COLO829 (cell line): Measurements from ENCODE around the gene SLC9A5.
A peak's percentile ranks its signal among the peaks of the same experiment; 100 is the strongest.

ENCODE experiments used
- DNase-seq: peaks from one replicate; pipeline ENCODE4 v3.0.0; 2012; ENCODE audit warnings: low spot score

Gene SLC9A5

GRCh38 chr16:67281536-67282446, 33.0 kb downstream of the SLC9A5 start:
- no peak for DNase-seq

GRCh38 chr16:67282447-67282805, 33.6 kb downstream of the SLC9A5 start:
- DNase-seq, result no peak

- no peak for DNase-seq
Observed at GRCh38 chr16:67283039-67283825, 34.5 kb downstream of the SLC9A5 start.

DNA sequence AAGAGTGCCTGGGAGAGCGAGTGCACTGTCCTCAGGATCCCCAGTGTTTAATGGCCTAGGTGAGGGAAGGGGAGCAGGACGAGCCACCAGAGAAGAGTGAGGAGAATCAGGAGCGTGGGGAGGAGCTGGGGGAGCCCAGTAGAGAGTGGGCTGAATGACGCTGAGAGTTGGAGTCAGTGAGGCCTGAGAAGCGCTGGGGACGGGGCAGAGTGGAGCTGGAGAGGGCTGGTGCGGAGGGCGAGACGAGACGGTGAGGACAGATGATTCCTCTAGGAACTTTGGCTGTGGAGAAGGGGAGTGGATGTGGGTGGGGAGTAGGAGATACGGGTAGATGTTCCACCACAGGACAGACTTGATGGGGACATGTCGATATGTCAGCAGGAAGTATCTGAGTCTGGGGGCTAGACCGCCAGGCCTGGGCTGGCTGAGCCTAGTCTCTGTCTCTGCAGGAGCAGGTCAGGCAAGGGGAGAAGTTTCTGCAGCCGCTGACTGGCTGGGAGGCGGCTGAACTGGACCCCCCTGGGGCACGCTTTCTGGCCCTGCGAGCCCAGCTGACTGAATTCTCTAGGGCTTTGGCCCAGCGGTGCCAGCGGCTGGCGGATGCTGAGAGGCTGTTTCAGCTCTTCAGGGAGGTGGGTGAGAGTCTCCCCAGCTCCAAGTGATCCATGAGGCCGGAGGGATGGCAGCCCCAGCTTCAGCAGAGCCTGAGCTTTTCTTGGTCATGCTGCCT, 35.2 kb downstream of the SLC9A5 start:
- no peak for DNase-seq

DNA sequence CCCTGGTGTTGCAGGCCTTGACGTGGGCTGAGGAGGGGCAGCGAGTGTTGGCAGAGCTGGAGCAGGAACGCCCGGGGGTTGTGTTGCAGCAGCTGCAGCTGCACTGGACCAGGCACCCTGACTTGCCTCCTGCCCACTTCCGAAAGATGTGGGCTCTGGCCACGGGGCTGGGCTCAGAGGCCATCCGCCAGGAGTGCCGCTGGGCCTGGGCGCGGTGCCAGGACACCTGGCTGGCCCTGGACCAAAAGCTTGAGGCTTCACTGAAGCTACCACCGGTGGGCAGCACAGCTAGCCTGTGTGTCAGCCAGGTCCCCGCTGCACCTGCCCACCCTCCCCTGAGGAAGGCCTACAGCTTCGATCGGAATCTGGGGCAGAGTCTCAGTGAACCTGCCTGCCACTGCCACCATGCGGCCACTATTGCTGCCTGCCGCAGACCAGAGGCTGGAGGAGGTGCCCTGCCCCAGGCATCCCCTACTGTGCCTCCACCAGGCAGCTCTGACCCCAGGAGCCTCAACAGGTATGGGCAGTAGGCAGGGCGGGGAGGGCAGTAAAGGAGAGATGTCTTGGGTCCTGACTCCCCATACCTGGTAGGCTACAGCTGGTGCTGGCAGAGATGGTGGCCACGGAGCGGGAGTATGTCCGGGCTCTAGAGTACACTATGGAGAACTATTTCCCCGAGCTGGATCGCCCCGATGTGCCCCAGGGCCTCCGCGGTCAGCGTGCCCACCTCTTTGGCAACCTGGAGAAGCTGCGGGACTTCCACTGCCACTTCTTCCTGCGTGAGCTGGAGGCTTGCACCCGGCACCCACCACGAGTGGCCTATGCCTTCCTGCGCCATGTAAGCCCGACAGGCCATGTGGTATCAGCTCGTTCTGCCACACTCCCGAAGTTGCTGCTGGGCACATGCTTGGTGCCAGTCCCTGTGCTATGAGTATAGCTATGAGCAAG, 36.2 kb downstream of the SLC9A5 start:
- DNase-seq, result no peak

DNA sequence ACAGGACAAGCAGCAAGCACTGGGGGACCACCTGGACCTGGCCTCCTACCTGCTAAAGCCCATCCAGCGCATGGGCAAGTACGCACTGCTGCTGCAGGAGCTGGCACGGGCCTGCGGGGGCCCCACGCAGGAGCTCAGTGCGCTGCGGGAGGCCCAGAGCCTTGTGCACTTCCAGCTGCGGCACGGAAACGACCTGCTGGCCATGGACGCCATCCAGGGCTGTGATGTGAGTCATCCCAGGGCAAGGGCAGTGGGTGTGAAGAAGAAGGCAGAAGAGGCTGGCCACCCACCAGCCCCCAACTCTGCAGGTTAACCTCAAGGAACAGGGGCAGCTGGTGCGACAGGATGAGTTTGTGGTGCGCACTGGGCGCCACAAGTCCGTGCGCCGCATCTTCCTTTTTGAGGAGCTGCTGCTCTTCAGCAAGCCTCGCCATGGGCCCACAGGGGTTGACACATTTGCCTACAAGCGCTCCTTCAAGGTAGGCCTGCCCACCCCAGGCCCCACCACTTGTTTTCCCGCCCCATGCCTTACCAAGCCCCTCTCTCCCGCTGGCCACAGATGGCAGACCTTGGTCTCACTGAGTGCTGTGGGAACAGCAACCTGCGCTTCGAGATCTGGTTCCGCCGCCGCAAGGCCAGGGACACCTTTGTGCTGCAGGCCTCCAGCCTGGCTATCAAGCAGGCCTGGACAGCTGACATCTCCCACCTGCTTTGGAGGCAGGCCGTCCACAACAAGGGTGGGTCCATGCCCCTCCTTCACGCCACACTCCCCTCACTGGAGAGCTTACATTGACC, 37.9 kb downstream of the SLC9A5 start:
- DNase-seq, result no peak

GRCh38 chr16:67287960-67288359, 39.2 kb downstream of the SLC9A5 start:
- DNase-seq, result no peak

DNA sequence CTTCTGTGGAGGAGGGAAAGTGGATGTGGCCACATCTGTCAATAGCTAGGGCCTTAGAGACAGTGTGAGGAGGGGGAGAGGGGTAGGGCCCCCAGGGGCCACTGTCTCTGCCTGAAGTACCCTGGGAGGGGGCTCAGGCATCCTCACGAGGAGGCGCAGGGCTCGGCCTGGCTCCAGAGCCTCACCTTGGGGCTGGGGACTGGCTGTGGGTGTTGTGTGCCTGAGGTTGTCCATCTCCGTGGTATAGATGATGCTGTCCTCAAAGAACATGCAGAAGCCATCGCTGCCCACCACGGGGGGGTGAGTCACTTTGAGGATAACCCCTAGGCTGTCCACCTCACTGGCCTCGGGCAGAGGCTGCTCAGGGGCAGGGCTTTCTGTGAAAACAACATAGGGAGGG, 42.7 kb downstream of the SLC9A5 start:
- no peak for DNase-seq

- no peak for DNase-seq
Observed at GRCh38 chr16:67294171-67294757, 45.5 kb downstream of the SLC9A5 start.

GRCh38 chr16:67294938-67295361, 46.2 kb downstream of the SLC9A5 start:
- no peak for DNase-seq

DNA sequence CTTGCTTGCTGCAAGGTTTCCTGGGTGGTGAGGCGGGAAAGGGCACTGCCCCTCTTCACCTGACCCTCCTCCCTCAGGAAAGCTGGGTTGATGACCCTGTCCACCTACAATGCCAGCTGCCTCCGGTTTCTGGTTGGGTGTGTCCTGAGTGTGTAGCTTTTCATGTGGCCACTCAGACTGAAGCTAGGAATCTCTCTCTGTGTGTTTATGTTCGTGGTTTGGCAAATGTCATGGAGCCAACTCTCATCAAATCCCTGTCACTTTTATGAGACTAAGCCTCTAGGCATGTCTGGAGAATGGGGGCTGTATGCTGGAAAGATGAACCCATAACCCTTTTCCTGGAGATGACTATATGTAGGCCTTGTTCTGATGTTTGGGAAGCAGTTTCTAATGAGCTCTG, 47.6 kb downstream of the SLC9A5 start:
- peak; percentile 34 for DNase-seq

DNA sequence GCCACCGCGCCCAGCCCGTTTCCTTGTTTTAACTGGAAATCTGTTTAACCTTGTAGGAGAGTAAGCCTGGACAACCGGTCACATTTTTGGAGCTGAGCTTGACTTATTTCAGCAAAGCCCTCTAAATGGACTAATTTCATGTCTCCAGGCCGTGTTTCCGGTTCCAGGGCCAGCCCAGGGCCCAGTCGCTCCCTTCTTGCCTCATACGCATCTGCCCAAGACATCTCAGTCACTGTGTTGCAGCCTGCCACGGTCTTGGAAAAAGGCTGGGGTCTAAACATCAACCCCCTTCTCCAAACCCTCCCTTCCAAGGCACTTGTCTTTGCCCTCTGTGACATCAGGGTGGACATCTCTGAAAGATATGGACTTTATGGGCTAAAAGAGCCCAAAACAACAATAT, 49.5 kb downstream of the SLC9A5 start:
- no peak for DNase-seq

DNA sequence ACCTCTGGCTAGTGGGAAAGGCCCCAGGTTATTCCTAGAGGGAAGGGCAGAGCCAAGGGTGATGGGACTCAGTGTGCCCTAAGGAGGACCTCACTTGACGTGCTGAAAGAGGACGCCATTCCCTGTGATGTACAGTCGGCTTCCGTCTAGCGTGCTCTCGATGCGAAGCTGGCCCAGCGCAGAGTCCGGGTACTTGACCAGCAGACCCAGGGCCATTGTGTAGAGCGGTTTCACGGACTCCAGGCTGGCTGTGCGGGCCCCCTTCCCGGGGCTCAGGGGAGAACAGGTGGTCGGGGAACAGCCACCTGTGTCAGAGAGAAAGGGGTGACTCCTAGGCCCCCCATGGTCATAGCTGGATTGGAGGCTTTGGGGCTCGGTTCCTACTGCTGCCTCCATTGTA, 50.5 kb downstream of the SLC9A5 start:
- DNase-seq, result no peak

- DNase-seq, result no peak
Observed at GRCh38 chr16:67301080-67301782, 52.5 kb downstream of the SLC9A5 start.

- DNase-seq, result no peak
Observed at GRCh38 chr16:67302076-67302475, 53.3 kb downstream of the SLC9A5 start.

- no peak for DNase-seq
Observed at GRCh38 chr16:67302970-67303369, 54.2 kb downstream of the SLC9A5 start.

DNA sequence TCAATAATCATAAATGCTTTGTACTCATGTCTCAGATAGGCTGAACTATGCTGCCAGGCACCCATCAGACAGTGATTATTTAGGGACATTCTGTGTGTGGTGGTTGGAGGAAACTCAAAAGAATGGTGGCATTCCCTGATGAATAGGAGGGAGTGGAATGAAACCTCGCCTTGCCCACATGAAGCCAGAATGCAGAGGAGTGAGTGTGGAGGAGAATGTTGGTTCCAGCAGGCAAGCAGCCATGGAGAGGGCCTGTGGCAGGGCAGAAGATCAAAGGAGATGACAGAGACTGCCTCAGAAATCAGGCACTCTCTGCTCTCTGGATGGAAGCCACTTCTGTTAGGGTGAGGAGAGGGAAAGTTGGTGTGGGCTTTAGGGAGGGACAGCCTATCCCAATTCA, 55.2 kb downstream of the SLC9A5 start:
- DNase-seq, result no peak

DNA sequence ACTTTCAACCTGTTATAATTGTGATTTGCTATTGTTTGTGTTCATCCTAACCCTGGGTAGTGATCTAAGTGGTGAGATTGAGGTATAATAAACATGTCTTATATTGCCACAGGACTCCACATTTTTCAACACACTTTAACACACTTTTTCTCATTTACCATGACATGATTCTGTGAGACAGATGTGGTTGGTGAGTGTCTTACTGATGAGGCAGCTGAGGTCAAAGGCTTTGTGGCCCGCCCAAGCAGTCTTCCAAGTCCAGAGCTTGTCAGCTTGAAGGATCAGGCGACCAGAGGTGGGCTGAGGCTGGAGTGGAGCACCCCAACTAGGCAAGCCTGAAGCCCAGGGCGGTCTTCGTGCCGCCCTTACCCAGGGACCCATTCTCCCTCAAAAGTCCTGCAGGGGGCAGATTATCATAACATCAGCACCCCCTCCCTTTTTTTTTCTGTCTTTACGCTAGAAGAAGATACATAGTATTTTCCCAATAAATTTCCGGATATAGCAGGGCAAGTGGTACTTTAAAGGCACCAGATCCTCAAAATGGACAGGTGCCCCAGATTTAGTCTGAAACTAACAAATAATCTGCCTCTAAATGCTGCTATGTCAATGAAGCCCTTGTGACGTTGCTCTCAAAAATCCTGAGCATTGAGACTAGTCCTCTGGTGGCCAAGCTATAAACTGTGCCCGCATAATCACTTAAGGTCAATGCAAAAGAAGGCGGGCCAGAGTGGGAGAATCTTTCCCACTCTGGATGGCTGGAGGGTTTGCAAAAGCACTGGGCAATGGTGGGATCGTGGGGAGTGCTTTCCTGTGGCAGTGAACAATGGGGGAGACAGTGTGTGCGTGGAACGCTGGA, 56.7 kb downstream of the SLC9A5 start:
- no peak for DNase-seq

DNA sequence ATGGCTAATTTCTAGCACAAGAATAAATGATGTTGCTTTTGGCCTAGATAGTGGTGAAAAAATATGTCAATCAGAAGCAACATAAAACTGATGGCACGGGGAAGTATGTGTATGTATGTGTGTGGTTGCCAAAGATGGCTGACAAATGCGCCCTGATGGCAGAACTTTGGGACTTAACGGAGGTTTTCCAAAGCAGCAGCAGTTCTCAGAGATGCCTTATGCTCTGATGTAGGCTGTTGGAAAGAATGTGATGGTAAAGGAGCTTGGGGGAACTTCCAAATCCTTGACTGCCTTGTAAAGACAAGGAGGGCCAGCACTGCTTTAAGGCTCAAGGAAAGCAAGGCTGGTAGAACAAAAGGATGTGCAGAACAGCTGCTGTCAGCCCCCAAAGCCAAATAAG, 61.8 kb downstream of the SLC9A5 start:
- DNase-seq, result no peak
